Body of pancreas (tissue), 4 donors: ENCODE measurements around the gene IGSF10.

Source experiments
- CTCF ChIP-seq, 7 experiments: fragments of 450-650 bp in 4 of 7; fragments of 200-600 bp in 3 of 7; sonication (generic) in 3 of 7; IDR thresholded peaks; one replicate each; pipeline ENCODE4 v1.5.1; 2016 to 2019; ENCODE audit warnings: antibody characterized with exemption in 7 of 7
- POLR2A ChIP-seq, 3 donors: fragments of 450-650 bp; IDR thresholded peaks; one replicate each; pipeline ENCODE4 v1.6.1; 2016; ENCODE audit warnings: antibody characterized with exemption in 3 of 3, mild to moderate bottlenecking in 2 of 3

- no peak for TF ChIP-seq POLR2A (IDR thresholded peaks at IDR 0.05)
- TF ChIP-seq CTCF (IDR thresholded peaks at IDR 0.05) = no peak
Observed at GRCh38 chr3:151491525-151491924, 30.7 kb upstream of the IGSF10 start.
